Cerebellar nuclear complex (tissue), 1 donor: Measurements from ENCODE around the gene ZSCAN31.
"Not testable (repeated sequence)": the region's sequence is repeated elsewhere in the genome, so short reads cannot be mapped to it uniquely, and the experiment has no call there.

Source experiments
- DNase-seq, 2 experiments: peaks; one replicate each; lab custom pipeline; 2025; lab: John Stamatoyannopoulos, UW

Gene ZSCAN31

GRCh38 chr6:28317866-28318265 lies 18.1 kb downstream of the ZSCAN31 start:
- not testable (repeated sequence) for DNase-seq

DNA sequence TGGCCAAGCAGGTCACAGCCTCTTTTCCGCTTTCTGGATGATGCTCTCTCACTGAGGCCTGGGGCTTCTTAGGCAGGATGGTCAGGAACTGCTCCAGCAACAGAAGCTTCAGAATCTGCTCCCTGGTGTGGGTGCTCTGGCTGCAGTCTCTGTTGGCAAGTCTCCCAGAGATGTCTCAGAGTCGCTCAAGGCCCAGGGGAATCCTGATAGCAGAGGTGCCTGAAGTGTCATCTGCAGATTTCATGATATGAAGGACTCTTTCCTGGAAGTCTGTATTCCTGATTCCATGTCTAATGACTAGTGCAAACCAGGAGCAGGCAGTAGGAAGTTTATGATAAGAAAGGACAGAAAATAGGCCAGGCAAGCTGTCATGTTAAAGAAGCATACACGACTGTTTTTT lies 20.3 kb downstream of the ZSCAN31 start:
- no peak for DNase-seq

DNA sequence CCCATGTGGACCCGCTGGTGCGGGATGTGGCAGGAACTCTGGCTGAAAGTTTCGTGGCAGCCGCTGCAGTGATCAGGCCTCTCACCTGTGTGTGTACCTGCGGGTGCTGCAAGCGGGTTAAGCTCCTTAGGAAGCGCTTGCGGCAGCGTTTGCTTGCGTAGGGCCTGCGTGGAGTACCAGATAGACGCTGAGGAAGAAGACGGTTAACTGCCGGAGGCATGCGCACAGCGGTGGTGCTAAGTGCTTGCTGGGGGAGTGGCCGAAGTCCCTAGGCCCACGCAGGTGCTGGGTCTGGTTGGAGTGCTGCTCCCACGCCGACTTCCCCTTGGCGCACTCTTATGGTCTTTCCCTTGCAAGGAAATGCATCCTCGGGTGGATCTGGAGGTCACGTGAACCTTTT lies 23.0 kb downstream of the ZSCAN31 start:
- DNase-seq = no peak

DNA sequence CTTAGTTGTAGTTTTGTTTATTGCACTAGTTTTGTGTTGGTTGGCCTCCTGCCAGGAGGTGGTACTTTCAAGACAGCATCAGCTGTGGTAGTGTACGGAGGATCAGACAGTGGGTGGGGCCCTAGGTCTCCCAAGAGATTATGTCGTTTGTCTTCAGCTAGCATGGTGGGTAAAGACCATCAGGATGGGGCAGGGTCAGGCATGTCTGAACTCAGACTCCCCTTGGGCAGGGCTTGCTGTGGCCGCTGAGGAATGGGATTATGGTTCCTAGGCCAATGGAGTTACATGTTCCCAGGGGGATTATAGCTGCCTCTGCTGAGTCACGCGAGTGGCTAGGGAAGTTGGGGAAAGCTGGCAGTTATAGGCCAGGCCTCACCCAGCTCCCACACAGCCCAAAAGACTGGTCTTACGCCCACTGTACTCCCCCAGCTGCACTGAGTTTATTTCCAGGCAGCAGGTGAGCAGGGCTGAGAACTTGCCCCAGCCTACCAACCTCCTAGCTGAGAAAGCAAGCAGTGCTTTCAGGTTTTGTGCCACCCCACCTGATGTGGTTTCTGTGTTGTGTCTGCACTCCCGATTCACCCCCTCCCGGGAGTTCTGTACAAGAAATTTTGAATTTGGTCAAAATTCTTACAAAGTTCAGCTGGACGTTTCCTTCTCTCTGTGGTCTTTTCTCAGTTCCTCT lies 24.7 kb downstream of the ZSCAN31 start:
- no peak for DNase-seq

DNA sequence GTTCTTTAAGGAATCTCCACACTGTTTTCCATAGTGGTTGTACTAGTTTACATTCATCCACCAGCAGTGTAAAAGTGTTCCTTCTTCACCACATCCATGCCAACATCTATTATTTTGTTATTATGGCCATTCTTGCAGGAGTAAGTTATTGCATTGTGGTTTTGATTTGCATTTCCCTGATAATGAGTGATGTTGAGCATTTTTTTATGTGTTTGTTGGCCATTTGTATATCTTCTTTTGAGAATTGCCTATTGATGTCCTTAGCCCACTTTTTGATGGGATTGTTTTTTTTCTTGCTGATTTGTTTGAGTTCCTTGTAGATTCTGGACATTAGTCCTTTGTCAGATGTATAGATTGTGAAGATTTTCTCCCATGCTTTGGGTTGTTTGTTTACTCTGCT lies 29.6 kb downstream of the ZSCAN31 start:
- not testable (repeated sequence) for DNase-seq

DNA sequence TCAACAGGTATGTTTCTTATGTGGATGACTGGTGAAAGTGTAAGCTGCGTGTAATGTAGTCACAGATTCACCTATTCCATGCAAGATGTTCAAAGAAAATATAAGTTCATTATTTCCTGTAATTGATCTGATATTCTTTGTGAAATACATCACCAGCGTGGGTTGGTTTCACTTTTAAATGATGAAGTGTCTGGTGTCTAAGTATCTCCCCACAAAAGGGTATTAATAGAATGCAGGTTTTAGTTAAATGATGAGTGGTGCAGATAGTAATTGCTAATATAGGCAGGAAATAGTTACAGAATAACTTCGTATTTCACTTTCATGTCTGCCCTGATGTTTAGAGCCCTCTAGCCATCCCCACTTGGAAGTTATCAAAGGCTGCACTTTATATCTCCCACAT lies 32.4 kb downstream of the ZSCAN31 start:
- no peak for DNase-seq

- DNase-seq = no peak
Observed at GRCh38 chr6:28296520-28297060, 39.4 kb downstream of the ZSCAN31 start.

GRCh38 chr6:28295326-28295725 lies 40.6 kb downstream of the ZSCAN31 start:
- DNase-seq = no peak

GRCh38 chr6:28291573-28291972 lies 44.4 kb downstream of the ZSCAN31 start:
- DNase-seq = no peak

DNA sequence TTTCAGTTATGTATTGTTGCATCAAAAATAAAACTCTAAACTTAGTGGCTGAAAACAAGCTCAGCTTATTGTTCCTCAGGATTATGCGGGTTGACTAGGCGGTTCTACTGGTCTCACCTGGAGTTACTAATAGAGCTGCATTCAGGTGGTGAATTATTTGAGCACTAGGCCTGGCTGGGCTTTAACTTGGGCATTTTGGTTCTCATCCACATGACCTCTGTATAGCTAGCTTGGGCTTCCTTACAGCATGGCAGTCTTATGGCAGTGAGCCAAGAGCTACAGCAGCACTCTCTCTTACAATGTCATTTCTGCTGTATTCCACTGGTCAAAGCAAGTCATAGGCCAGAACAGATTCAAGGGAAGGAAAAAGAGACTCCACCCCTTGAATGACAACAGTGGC lies 53.0 kb downstream of the ZSCAN31 start:
- no peak for DNase-seq

DNA sequence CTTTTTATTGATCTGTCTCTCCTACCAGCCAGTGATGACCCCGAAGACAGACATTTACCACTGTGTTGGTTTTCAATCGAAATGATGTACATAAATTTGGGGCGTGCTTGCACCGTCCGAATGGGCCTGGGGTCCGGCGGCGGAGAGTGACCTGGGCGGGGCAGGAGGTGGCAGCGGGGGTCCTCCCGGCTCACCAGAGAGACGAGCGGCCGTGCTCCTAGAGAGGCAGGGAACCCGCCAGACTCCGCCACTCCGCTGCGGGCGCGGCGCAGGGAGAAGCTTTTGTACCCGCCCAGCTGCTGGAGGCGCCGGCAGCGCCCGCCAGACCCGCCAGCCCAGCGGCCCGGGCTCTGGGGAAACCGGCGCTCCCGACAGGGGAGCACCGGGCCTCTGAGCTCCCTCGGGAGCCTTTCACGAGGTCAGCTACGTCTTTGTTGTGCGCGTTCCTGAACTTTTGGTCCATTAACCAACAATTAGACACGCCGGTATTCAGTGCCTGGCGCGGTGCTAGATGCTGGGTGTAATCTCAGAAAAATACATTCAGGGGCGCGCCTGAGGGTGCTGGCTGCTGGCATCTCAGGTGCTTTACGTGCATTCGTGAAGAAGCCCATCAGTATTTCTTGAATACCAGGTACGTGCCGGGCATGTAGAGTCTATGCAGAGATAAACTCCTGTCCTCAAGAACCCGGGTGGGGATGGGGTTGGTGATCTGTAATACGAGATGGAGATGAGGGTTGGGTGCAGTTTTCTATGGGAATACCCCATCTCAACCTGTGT lies 54.5 kb downstream of the ZSCAN31 start, which contains the start of gene PGBD1:
Gene PGBD1, plus strand, starts transcription at position 285 of the 777 bp plus-strand sequence. CDS start 2,242 bp downstream, outside the sequence.
- DNase-seq = peak in 1 of 2 experiments; percentile 29

- DNase-seq = no peak
Observed at GRCh38 chr6:28280595-28281287, 55.2 kb downstream of the ZSCAN31 start.

DNA sequence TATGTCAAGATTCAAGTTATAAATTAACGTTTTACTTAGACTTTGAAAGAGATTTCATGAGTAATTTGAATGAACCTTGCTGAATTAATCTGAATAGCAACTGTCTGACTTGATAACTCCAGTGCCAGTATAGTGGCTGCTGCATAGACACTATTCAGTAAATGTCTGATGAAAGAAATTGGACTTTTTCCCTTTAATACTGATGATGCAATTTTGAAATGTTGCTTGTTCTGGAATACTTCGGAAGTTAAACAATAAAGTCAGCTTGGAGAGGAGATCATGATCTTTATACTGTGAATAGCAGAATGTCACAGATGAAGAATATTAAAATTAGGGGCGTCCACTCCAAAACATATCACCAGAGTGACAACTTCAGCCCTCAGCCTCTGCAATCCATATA lies 58.2 kb downstream of the ZSCAN31 start:
- DNase-seq = no peak

DNA sequence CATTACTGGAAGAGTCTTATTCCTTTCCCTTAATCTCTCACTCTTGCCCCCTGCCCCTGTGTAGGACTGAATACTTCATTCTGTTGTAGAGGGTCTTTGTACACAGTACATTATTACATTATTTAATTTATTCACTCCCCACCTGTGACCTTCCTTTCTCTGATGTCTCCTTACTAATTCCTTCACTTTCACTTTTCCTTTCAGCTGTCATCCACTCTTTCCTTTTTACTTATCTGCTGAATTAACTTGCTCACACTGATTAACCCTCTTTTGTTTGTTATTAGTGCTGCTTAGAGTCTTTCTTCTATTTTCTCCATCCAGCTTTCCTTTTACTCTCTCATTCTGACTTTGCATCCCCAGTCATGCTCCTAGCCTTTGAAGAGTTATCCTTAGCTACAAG lies 61.1 kb downstream of the ZSCAN31 start:
- DNase-seq = no peak
